Hematopoietic multipotent progenitor cell treated with erythropoietin and hydrocortisone succinate and interleukin-3 and kit ligand, for 8 days (in vitro differentiated cells): Measurements from ENCODE around the gene CLEC18A.
"Not testable (repeated sequence)": the region's sequence is repeated elsewhere in the genome, so short reads cannot be mapped to it uniquely, and the experiment has no call there.

Experiments
- DNase-seq: peaks from one replicate; pipeline ENCODE4 v3.0.0-alpha.2; 2015

CLEC18A gene

DNA sequence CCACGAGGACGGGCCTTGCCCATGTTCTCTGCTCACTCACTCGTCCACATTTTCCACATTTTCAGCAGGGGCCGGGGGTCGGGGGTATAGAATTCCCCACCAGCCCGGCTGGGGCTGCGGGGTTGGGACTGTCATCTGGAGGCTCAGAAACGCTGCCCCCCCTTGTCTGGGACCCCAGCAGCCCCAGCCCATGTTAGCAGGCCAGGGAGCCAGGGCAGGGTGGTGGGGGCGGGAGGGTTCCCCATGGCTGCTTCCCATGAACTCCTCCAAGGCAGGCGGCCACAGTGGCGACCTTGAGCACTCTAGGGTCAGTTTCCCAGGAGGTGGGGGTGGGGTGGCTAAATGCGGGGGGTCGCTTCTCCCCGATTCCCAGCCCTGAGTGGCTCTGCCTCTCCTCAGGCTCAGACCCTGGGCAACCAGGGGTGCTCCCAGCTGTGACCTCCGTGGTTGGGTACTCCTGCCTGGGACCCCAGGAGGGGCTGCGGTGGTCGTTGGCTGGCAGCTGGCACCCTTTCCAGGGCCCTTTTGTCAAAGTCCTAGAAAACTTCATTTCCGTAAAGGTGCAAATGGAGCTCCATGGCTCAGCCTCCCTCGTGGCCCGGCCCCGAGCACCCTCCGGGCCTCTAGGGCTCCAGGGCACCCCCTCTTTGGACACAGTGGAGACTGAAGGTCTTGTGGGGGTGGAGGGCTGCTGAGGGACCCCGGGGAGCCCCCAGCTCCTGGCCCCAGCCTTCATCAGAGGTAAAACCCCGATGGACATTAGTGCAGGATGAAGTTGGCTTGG is 1.6 kb downstream of the CLEC18A start:
- DNase-seq: not testable (repeated sequence)

GRCh38 chr16:69954241-69954640 is 3.1 kb downstream of the CLEC18A start:
- not testable (repeated sequence) for DNase-seq

DNA sequence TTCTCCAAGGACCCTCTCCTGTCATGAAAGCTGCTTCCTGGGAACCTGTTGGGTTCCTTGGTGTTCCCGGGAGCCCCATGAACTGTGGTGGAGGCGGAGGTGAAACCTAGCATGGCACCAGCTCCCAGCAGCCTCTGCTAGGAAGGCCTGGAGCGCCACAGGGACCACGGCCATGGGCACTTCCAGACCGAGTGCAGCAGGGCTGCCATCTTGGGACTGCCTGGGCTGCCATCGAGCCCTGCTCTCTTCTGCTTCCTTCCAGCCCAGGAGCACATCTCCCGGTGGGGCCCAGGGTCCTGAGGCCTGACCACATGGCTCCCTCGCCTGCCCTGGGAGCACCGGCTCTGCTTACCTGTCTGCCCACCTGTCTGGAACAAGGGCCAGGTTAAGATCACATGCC is 12.2 kb downstream of the CLEC18A start:
- DNase-seq: not testable (repeated sequence)

DNA sequence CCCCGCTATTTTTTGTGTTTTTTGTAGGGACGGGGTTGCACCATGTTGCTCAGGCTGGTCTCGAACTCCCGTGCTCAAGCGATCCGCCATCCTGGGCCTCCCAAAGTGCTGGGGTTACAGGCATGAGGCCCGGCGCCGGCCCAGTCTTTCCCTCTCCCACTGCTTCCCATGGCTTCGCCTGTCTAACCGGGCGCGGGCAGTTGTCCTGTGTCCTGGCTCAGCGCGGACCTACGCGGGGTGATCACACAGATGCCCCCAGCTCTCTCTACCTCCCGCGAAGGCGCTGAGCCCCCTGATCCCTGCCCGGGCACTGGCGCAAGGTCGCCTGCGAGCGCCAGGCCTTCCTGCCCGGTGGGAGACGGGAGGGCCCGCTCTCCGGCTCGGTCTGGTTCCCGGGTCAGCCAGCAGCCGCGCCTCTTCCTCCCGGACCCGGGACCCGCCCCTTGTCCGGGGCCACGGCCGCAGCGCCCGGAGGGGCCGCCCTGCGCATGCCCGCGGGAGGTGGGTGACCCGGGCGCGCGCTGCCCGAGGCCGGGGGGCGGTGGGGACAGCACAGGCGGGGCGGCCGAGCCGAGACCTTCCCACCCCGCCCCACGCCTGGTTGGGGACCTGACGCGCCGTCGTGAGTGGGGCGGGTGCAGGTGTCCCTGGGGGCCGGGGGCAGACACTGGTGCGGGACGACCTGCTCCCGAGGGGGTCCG is 14.0 kb downstream of the CLEC18A start:
- peak; percentile 4 for DNase-seq

DNA sequence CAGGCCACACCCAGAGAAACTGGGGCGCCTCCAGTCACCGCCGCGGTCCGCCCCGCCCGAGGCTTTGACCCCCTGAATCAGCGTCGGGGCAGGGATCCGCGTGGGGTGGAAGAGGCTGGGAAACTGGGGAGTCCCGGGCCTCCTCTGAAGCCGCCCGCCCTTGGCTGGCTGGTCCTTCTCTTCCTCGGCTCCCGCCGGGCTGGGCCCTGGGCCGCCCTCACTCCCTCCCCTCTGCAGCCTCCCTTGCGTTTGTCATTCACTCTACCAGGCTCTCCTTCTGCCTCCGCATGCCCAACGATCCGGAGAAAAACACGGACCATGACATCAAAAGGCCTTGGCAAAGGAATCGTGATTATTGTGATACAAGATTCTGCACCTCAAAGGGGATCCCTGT is 14.5 kb downstream of the CLEC18A start:
- not testable (repeated sequence) for DNase-seq

DNA sequence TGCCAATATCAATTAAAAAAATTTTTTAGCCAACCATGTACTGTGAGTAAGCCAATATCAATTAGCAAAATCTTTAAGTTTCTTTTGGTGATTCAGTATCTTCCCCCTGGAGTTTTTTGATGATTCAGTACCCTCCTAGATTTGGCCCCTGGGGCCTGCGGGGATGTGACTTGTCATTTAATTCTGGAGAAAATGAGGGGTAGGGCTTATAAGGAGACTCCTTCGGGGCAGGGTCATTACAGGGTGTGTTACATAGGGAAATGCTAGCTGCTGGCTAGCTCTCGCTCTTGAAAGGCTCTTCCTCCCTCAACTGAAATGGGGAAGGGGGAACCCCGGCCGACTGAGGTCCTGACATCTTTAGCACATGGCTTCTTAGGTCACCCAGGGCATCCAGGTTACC is 16.6 kb downstream of the CLEC18A start:
- DNase-seq: not testable (repeated sequence)

- DNase-seq: not testable (repeated sequence)
Observed at GRCh38 chr16:69968125-69968524, 17.0 kb downstream of the CLEC18A start.

DNA sequence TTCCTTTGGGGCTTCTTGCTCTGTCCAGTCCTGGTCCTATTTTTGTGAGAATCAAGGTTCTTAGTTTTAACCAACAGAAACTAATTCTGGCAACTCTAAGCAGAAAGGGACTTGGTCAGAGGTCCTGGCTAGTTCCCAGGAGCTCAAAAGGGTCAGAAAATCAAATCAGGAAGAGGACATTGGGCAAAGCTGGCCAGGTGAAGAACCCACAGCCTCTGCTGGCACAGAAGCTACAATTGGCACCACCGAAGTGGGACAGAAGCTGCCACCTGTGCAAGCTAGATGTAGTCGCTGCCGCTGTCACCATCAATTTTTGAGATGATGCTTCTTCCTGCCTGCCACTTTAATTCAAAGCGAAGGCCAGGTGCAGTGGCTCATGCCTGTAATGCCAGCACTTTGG is 18.5 kb downstream of the CLEC18A start:
- DNase-seq: not testable (repeated sequence)

- DNase-seq: not testable (repeated sequence)
Observed at GRCh38 chr16:69972120-69972519, 21.0 kb downstream of the CLEC18A start.

- not testable (repeated sequence) for DNase-seq
Observed at GRCh38 chr16:69972935-69973334, 21.8 kb downstream of the CLEC18A start.

GRCh38 chr16:69985196-69985595 is 34.1 kb downstream of the CLEC18A start:
- not testable (repeated sequence) for DNase-seq

GRCh38 chr16:69997956-69998355 is 46.8 kb downstream of the CLEC18A start:
- DNase-seq: not testable (repeated sequence)

- DNase-seq: not testable (repeated sequence)
Observed at GRCh38 chr16:69999801-70000200, 48.7 kb downstream of the CLEC18A start.

DNA sequence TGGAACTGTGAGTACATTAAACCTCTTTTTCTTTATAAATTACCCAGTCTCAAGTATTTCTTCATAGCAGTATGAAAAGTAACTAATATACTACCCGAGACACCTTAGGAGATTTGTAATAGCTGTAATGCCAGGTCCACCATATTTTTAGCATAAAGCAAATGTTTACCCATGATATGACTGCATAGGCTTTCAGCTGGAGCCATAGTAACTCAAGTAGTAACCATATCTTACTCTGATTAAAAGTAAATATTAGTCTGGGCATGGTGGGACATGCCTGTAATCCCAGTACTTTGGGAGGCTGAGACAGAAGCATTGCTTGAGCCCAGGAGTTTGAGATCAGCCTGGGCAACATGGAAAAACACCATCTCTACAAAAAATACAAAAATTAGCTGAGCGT is 52.4 kb downstream of the CLEC18A start:
- DNase-seq: not testable (repeated sequence)

DNA sequence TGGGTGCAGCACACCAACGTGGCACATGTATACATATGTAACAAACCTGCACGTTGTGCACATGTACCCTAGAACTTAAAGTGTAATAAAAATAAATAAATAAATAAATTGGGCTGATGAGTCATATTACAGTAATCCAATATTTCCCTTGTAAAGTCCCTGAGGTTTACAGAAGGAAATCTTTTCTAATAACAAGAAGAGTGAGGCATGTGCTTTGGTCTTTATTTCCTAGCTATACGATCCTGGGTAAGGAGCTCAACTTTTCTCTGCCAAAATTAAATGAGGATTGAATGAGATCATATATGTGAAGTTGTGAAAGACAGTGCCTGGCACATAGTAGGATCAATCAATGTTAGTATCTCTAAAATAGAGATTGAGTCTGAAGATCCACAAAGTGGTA is 57.5 kb downstream of the CLEC18A start:
- not testable (repeated sequence) for DNase-seq

GRCh38 chr16:70010615-70011014 is 59.5 kb downstream of the CLEC18A start:
- not testable (repeated sequence) for DNase-seq

- DNase-seq: peak; percentile 6
Observed at GRCh38 chr16:70011120-70011519, 60.0 kb downstream of the CLEC18A start.

GRCh38 chr16:70012354-70012753 is 61.2 kb downstream of the CLEC18A start:
- not testable (repeated sequence) for DNase-seq

GRCh38 chr16:70012951-70013350 is 61.8 kb downstream of the CLEC18A start:
- DNase-seq: not testable (repeated sequence)
